ENCODE data around the gene ZNF519.
"Not testable (repeated sequence)": the region's sequence is repeated elsewhere in the genome, so short reads cannot be mapped to it uniquely, and the experiment has no call there.

- TF ChIP-seq, protein P1, sequence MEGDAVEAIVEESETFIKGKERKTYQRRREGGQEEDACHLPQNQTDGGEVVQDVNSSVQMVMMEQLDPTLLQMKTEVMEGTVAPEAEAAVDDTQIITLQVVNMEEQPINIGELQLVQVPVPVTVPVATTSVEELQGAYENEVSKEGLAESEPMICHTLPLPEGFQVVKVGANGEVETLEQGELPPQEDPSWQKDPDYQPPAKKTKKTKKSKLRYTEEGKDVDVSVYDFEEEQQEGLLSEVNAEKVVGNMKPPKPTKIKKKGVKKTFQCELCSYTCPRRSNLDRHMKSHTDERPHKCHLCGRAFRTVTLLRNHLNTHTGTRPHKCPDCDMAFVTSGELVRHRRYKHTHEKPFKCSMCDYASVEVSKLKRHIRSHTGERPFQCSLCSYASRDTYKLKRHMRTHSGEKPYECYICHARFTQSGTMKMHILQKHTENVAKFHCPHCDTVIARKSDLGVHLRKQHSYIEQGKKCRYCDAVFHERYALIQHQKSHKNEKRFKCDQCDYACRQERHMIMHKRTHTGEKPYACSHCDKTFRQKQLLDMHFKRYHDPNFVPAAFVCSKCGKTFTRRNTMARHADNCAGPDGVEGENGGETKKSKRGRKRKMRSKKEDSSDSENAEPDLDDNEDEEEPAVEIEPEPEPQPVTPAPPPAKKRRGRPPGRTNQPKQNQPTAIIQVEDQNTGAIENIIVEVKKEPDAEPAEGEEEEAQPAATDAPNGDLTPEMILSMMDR (conservative IDR thresholded peaks at IDR 0.05), result peak; percentile 75
- not testable (repeated sequence) for TF ChIP-seq EZH2 (IDR thresholded peaks at IDR 0.05; ENCODE audit: low read depth)
Observed at GRCh38 chr18:14178321-14179196, 46.3 kb upstream of the ZNF519 start.
